ENCODE measurements around the gene GSG1.
"Not testable (repeated sequence)": the region's sequence is repeated elsewhere in the genome, so short reads cannot be mapped to it uniquely, and the experiment has no call there.

The GSG1 gene

DNA sequence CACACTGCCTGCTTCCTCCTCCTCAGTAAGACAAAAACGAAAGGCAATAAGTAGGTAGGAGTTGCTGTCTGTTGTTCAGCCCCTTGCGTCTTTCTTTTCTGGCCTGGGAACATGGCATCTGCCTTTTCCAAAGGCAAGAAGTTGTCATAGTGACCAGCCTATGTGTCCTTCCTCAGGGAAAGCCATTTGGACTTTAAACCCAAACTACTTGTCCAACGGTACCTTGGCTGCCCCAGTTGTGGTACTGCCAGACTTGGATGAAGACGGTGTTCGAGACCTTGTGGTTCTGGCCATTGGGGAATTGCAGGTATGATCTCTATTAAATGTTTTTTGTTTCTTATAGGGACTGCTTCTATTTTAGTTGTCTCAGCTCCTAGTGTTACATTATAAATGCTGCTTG lies 40.8 kb downstream of the GSG1 start:
- DNase-seq (ENCODE audit: low read depth in 3 of 3): no peak

- no peak for DNase-seq (ENCODE audit: low read depth in 3 of 3)
Observed at GRCh38 chr12:13061377-13061776, 42.1 kb downstream of the GSG1 start.

- no peak for DNase-seq (ENCODE audit: low read depth in 3 of 3)
Observed at GRCh38 chr12:13060581-13060980, 42.9 kb downstream of the GSG1 start.

DNA sequence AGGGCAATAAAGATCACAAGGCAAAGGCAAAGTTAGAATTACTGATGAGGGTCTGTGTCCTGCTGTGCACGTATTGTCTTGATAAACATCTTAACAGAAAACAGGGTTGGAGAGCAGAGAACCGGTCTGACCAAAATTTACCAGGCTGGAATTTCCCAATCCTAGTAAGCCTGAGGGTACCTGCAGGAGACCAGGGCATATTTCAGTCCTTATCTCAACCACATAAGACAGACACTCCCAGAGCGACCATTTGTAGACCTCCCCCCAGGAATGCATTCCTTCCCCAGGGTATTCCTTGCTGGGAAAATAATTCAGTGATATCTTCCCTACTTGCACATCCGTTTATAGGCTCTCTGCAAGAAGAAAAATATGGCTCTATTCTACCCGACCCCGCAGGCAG lies 49.9 kb downstream of the GSG1 start:
- DNase-seq (ENCODE audit: low read depth in 3 of 3): not testable (repeated sequence)

GRCh38 chr12:13052421-13052820 lies 51.0 kb downstream of the GSG1 start:
- no peak for DNase-seq (ENCODE audit: low read depth in 3 of 3)

- no peak for DNase-seq (ENCODE audit: low read depth in 3 of 3)
Observed at GRCh38 chr12:13049816-13050215, 53.7 kb downstream of the GSG1 start.

- no peak for DNase-seq (ENCODE audit: low read depth in 3 of 3)
Observed at GRCh38 chr12:13046964-13047363, 56.5 kb downstream of the GSG1 start.

DNA sequence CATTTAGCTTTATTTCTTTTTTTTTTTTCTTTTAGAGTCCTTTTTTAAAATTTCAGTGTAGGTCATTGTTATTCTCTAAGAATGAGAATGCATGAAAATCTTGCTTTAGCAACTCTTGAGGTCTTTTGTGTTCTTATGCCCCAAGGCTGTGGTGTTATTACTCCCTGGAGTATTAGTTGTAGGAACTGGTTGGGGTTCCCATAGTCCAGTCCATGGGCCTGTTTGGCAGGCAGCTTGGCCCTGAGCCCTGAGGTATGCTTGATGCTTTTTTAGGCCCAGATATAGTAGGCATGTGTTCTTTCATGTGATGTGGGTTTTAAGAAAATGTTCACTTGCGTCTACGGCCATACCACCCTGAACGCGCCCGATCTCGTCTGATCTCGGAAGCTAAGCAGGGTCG lies 57.7 kb downstream of the GSG1 start:
- no peak for DNase-seq (ENCODE audit: low read depth in 3 of 3)

GRCh38 chr12:13044906-13045299 lies 58.6 kb downstream of the GSG1 start:
- no peak for DNase-seq (ENCODE audit: low read depth in 3 of 3)

- DNase-seq (ENCODE audit: low read depth in 3 of 3): peak; percentile 46 to 63 (median 61)
Observed at GRCh38 chr12:13044002-13044905, 59.2 kb downstream of the GSG1 start, which contains the start of gene FAM234B. Gene FAM234B, plus strand, starts transcription at chr12:13044381. Its CDS starts 23 bp downstream, at chr12:13044404.

GRCh38 chr12:13042666-13043230 lies 60.7 kb downstream of the GSG1 start:
- no peak for DNase-seq (ENCODE audit: low read depth in 3 of 3)

DNA sequence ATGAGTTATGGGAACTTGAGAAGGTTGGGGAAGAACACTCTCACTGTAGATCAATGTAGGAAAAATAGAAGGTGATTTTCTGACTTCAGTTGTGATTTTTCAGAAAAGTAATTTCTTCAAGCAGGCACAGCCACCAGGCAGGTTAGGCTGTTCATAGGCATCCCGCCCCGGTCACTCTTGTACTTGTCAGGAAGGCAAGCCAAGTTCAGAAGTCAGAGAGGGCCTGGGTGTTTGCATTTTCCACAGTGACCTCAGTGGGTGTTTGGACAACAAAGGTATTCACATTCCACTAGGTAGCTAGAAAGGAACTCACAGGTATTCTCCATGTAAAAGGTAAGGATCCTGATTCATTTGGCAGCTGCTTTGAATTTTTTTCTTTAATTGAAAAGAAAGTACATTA lies 62.2 kb downstream of the GSG1 start:
- DNase-seq (ENCODE audit: low read depth in 3 of 3): no peak

GRCh38 chr12:13039328-13039956 lies 64.0 kb downstream of the GSG1 start:
- DNase-seq (ENCODE audit: low read depth in 3 of 3): no peak

- no peak for DNase-seq (ENCODE audit: low read depth in 3 of 3)
Observed at GRCh38 chr12:13038491-13039161, 64.8 kb downstream of the GSG1 start.

GRCh38 chr12:13036881-13037280 lies 66.6 kb downstream of the GSG1 start:
- DNase-seq (ENCODE audit: low read depth in 3 of 3): no peak

DNA sequence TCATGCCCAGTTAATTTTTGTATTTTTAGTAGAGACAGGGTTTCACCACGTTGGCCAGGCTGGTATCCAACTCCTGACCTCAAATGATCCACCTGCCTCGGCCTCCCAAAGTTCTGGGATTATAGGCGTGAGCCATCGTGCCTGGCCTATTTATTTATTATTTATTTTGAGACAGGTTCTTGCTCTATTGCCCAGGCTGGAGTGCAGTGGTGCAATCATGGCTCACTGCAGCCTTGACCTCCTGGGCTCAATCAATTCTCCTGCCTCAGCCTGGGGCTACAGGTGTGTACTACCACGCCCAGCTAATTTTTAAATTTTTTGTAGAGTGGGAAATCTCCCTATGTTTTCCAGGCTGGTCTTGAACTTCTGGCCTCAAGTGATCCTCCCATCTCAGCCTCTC lies 68.1 kb downstream of the GSG1 start:
- not testable (repeated sequence) for DNase-seq (ENCODE audit: low read depth in 3 of 3)
